GM18861 (cell line): ENCODE results near the gene PHTF1.
"Not testable (repeated sequence)": the region's sequence is repeated elsewhere in the genome, so short reads cannot be mapped to it uniquely, and the experiment has no call there.

Experiments used
- ATAC-seq: cut with Tn5 transposase; IDR thresholded peaks from one replicate; pipeline ENCODE4 v1.9.1; 2021; ENCODE audit not compliant: unreplicated experiment

Gene PHTF1

DNA sequence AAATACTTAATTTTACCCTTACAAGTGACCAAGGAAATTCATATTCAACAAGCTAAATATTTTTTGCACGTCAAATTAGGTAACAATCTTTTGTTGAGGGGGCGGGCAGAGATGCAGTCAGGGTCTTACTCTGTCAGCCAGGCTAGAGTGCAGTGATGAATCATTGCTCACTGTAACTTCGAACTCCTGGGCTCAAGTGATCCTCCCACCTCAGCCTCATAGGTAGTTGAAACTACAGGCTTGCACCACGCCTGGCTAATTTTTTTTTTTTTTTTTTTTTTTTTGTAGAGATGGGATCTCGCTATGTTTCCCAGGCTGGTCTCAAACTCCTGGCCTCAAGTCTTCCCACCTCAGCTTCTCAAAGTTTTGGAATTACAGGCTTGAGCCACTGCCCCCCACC is 26.5 kb downstream of the PHTF1 start:
- no peak for ATAC-seq

DNA sequence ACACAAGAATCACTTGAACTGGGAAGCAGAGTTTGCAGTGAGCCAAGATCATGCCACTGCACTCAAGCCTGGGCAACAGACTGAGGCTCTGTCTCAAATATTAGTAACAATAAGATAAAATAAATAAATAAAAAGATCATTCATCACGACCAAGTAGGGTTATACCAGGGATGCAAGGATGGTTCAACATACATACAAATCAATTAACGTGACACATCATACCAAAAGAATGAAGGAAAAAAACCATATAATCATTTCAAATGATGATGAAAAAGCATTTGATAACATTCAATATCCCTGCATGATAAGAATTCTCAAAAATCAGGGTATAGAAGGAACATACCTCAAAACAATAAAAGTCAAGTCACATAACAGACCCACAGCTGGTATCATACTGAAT is 38.3 kb downstream of the PHTF1 start:
- no peak for ATAC-seq

DNA sequence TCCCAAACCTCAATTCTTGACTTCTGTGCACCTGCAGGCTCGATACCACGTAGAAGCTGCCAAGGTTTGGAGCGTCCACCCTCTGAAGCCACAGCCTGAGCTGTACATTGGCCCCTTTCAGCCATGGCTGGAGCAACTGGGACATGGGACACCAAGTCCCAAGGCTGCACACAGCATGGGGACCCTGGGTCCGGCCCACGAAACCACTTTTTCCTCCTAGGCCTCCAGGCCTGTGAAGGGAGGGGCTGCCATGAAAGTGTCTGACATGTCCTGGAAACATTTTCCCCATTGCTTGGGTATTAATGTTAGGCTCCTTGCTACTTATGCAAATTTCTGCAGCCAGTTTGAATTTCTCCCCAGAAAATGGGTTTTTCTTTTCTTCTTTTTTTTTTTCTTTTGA is 40.7 kb downstream of the PHTF1 start:
- not testable (repeated sequence) for ATAC-seq

DNA sequence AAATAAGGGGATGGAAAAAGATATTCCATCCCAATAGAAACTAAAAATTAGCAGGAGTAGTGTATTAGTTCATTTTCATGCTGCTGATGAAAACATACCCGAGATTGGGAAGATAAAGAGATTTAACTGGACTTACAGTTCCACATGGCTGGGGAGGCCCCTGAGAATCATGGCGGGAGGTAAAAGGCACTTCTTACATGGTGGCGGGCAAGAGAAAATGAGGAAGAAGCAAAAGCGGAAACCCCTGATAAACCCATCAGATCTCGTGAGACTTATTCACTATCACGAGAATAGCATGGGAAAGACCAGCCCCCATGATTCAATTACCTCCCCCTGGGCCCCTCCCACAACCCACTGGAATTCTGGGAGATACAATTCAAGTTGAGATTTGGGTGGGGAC is 41.8 kb downstream of the PHTF1 start:
- ATAC-seq = not testable (repeated sequence)

DNA sequence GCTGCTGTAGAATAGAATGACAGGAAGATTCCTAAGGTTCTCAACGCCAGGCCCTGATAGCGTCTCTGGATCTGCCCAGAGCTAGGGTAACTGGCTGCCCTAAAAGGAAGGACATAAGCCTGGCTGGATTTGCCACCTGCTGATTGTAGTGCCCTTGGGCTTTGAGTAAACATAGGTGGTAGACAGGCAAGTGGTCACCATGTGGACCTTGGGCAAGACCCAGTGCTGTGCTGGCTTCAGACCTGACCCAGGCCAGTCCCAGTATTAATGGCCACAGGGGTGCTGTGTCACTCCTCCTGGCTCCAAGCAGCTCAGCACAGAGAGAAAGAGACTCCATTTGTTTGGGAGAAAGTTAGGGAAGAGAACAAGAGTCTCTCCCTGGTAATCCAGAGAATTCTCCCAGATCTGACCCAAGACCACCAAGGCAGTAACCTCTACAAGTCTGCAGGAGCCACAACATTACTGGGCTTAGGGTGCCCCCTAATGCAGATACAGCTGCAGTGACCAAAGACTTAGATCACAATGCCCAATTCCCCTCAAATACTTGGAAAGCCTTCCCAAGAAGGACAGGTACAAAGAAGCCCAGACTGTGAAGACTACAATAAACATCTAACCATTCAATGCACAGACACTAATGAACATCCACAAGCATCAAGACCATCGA is 44.5 kb downstream of the PHTF1 start:
- ATAC-seq = no peak

DNA sequence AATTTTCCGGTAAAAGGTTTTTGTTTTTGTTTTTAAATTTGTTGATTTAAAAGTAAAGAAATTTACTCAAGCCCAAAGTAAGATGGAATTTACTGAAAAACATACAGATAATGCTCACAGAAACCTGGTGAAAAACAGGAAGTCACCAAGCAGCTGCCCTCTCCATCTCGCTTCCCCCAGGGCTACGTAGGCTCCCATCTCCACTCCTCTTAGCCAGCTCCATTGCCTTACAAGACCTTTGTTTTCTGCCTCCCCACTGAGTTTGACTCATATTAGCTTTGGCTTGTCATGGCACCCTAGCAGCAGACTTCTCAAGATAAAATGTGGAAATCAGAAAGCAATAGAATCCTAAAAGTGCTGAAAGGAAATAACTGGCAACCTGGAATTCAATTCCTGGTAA is 57.9 kb downstream of the PHTF1 start:
- no peak for ATAC-seq

DNA sequence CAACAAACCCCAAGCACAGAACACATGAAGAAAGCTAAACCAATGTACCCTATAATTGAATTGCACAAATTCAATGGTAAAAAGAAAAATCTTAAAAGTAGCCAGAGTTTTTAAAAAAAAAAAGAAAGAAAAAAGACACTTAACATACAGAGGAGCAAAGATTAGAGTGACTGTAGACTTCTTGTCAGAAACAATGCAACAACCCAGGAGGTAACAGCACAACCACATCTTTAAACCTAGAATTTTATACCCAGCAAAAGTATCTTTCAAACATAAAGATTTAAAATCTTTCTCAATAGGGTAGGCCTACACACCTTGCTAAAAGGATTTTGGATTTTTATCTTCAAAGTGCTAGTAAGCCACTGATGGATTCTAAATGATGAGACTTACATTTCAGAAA is 64.4 kb downstream of the PHTF1 start:
- ATAC-seq = no peak

DNA sequence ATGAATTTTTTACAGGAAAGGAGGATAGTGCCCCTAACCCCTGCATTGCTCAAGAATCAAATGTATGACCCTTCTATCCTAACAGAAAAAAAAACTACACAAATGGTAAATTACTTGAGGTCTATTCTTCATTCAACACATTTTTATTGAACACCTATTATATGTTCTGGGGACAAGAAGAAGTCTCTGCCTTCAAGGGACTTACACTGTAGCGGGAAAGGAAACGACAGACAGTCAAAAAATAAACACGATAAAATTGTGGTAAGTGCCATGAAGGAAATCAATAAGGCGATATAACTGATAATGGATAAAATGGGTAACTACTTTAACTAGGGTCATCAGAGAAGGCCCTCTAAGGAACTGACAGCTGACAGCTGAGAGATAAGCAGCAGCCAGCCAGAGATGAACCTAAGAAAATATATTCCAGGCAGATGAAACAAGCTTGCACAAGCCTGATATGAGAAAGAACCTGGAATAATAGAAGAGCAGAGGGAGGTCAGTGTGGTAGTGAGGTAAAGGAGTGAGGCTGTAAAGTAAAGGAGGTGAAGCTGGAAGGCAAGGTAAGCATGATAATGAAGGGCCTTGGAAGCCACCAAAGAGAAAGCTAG is 66.4 kb downstream of the PHTF1 start:
- ATAC-seq = no peak

DNA sequence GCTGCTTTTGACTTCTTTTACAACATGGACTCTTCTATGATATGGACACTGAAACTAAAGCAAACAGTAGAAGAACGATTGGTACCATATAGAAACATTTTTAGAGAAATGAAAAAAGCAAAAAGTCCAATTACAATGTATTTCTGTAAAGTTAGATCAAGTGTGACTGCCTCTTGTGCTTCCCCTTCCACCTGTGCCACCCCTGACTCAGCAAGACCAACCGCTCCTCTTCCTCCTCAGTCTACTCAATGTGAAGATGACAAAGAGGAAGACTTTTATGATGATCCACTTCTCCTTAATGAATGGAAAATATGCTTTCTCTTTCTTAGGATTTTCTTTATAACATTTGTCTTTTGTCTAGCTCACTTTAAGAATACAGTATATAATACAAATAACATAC is 66.9 kb downstream of the PHTF1 start:
- ATAC-seq = no peak

DNA sequence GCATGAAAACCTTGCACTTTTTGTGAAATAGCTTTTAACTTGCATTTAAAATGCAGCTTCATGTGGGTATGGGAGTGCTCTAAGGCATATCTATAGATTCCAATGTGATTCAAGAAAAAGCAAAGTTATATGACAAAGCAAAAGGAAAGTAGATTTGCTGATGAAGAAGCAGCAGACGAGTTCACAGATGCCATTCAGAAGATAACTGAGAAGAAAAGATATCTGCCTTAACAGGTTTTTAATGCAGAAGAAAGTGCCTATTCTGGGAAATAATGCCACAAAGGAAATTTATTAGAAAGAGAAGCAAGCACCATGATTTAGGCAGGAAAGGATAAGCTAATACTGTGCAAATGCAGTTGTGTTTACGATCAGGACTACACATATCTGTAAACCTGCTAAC is 68.1 kb downstream of the PHTF1 start:
- no peak for ATAC-seq

DNA sequence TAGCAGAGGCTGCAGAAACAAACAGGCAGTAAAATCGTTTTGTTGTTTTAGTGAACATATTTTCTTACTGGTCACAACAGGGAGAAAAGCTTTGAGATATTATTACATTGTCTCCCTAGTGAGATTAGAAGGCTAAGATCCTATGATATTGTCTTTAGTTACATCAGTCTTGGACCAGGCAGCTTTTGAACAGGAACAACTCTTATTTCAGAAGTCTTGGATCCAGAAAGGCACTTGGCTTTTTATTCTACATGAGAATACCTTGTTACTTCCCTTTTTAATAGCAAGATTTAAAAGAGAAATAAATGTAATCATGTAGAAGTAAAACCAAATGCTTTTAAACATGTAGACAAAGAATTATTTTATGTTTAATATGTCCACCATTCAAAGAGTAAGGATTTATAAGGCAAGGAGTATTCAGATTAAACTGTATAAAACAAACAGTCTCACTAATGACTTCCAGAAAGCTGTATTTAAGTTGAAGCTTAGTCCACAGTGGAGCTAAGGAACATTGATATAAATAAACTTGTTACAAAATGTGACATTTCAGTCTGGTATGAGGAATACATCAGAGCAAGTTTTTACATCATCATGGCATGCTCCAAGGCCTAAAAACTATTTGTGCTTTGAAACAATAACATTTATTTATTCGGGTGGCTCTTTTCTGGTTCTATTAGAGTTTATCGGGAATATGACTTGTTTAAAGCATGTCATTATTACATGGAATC is 72.2 kb downstream of the PHTF1 start:
- ATAC-seq = no peak

DNA sequence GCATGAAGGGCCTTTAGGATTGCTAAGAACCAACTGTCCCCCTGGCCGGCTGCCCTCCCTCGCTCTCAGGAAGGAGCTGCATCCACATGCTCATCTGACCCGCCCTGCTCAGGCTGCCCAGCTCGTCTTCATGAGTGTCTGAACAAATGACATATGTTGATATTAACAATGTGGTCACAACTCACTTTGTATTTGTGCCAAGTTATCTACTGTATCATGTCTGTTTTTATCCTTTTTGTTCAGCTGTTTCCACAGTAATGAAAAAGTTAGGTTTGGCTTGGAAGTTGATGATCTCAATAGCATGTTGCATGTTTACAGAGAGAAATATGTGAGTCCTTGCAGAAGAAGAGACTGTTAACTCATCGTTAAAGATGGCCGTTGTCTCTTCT is 75.1 kb downstream of the PHTF1 start:
- ATAC-seq = no peak

DNA sequence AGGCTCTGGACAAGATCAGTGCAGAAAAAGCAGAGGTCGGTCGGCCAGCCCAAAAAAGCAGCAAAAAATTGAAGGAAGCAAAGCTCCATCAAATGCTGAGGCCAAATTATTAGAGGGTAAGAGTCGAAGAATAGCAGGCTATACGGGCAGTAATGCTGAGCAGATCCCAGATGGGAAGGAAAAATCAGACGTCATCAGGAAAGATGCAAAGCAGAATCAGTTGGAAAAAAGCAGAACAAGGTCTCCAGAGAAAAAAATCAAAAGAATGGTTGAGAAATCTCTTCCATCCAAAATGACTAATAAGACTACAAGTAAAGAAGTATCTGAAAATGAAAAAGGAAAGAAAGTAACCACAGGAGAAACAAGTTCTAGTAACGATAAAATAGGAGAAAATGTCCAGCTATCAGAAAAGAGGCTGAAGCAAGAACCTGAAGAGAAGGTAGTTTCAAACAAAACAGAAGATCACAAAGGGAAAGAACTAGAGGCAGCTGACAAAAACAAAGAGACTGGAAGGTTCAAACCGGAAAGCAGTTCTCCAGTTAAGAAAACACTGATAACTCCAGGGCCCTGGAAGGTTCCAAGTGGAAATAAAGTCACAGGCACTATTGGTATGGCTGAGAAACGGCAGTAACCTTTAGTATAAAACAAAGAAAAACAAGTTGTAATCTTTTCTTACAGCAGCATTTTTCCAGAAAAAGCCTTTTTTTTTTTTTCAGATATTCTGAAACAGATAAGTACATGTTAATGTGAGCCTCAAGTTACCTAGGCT is 75.7 kb downstream of the PHTF1 start:
- ATAC-seq = no peak

DNA sequence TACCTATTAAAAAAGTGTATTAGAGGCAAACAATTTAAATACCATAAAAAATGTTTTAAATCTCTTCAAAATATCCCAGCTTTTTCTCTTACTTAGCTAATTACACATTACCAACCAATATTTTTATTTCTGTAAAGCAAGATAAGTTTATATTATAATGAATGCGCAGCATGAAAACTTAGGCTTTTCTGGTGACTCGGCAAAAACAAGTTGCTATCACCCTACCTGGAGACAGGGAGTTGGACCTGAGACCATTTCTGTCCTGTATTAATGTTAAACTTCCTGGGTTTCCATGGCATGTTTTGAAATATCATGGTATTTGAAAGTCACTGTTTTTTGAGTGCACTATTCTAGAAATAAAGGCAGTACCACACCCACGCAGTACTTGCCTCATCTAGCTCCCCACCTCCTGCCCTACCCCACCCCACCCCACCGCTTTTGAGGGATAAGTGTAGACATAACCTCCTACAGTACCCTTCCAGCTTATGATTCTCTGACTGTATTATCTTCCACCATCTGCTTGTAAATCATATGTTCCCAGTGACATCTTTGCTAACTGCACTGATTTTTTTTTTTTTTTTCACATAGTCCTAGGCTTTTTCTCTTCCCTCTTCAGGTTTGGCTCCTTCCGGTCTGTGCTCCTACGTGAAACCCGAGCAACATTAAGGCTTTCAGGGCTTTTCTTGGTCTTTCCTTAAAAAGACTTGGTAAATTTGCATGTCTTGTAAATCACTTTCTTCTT is 77.5 kb downstream of the PHTF1 start:
- no peak for ATAC-seq

DNA sequence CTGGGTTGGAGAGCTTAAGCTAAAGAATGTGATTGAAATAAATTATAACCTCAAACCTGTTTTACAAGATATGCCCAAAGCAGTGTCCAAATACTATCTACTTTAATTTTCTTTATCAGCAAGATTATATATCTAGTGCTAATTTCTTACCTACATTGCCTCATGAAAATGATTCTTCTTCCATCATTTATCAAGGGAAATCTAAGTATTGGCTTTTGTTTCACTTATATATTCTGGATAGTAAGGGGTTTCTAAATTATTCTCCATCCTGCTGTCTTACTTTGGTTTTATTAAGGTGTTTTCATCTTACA is 81.2 kb downstream of the PHTF1 start:
- ATAC-seq = no peak

DNA sequence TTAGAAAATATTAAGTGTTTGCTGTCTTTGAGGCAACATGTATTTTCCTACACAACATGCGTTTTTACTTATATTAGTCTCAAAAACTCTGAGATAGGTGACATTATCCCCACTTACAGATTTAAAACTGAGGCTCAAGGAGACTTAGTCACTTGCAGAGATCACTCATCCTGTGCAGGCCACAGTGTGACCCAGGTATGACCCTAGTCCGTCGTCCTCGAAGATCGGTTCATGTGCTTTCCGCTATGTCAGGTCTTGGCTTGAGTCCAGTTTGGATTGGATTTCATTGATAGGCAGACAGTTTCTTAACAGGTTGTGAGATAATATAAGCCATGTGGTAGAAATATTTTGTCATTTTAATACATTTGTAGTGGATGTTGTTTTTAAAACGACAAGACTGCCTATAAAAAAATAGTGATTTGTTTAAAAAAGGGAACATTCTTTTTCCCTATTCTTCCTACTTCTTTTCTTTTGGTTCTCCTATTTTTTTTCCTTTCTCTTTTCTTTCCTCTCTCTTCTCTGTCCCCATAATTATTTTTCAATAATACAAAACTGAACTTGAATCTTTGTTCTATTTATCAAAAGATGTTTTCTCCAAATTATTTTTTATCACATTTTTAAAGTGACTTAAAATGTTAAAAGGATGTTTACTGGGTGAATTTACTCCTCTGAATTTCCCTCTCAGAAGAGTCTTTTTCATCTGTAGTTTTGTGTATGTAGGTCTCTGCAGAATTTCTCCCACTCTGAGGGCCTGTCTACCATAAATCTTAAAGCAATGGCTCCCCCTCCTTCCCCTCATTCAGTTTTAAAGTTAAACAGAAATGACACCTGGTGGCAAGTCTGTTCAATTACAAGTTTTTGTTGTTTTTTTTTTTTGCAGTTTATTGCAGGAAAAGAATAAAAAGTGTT is 81.8 kb downstream of the PHTF1 start:
- no peak for ATAC-seq

DNA sequence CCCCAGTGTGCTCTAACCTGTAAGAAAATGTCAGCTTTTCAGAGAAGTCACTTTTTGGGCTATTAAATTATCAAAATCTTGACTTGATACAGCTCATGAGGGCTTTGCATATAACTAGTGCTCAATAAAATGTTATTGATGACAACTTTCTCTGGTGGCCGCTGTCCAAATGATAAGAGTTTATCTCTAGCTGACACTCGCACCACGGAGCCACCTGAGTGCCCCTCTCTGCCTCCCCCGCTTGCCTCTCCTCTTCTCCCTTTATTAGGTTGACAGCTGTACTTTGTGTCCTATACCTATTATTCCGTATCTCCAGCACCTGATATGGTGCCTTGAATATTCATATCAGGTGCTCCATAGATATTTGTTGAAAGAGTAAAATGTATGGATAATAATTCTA is 82.8 kb downstream of the PHTF1 start:
- ATAC-seq = no peak

DNA sequence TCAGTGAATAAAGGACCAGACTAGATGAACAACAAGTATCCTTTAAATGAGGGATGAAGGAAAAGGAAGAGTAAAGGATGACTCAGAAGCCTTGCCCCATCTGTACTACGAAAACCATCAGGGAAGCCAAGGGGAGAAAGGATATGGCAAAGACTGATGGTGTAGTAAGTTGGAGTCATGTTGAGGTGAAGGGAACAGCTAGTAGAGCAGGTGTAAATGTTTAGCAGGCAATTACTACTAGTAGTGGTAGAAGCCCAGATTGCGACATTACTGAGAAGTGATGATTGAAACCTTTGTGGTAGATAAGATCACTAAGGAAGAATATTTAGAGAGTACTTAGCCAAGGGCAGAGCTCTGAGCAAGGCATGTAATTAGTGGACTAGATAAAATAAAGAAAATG is 84.0 kb downstream of the PHTF1 start:
- no peak for ATAC-seq

DNA sequence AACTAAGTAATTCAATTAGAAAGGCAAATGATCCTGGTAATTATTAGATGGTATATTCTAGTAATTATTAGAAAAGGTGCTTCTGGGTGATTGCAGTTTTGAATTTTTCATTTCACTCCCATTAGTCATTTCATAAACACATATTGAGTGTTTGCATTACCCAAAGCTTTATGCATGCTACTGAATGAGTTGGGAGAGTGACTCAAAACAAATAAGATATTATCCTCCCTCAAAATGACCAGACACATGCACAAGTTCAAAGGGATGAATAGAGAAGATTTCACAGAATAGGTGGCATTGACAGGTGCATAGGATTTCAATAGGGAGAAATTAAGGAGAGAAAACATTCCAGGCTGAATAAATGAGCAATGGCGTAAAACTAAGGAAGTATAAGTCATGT is 84.7 kb downstream of the PHTF1 start:
- no peak for ATAC-seq

DNA sequence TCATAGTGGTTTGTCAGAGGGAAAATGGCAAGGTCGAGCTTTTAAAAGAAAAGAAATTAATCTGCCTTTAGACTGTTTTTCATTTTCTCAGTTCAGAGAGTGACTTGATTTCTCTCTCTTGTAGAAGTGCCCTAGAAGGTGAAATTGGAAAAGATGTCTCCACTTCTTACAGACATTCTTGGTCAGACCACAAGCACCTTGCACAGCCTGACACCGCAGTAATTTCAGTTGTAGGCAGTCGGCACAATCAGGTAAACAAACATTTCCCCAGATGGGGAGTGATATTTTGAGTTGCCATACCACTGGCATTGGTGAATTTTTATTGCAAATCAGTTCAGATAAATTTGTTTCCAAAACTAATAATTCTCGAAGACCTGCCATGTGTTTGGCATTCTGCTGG is 86.8 kb downstream of the PHTF1 start:
- ATAC-seq = no peak
